ENCODE data around the gene SEMA6A. TPM values are rescaled to one million over a fixed set of nuclear protein-coding genes. Genes with fewer than 3 reads are reported as not detected.

Gene SEMA6A
- polyA plus RNA-seq, 1 of the 3 experiments (the other 2 are of a cell fraction), result 0.18 TPM

GRCh38 chr5:116598911-116599310, 24.3 kb upstream of the SEMA6A start:
- Histone ChIP-seq H3F3A (replicated peaks; ENCODE audit: insufficient read depth) (no peaks in the 10 kb centered on the region), H3K9ac (no peak overlapping the region), H3K36me3 (replicated peaks in 1 of 2; ENCODE audit: control insufficient read depth in 1 of 2, insufficient read depth in 2 of 2, low read length in 1 of 2) (no peaks in the 10 kb centered on the region), H3K4me3 (ENCODE audit: low read depth in 2 of 2, low read length in 1 of 2) (no peak overlapping the region), H3K27me3 (ENCODE audit: insufficient read depth) (no peaks in the 10 kb centered on the region), H3K79me2 (ENCODE audit: insufficient read depth) (no peaks in the 10 kb centered on the region), H3K4me2 (no peak overlapping the region), H2AFZ (ENCODE audit: low read depth) (no peak overlapping the region), H4K20me1 (ENCODE audit: insufficient read depth) (no peaks in the 10 kb centered on the region), H3K9me3 (no peaks in the 10 kb centered on the region), H3K9me2 (no peaks in the 10 kb centered on the region), H3K27ac (ENCODE audit: low read depth in 2 of 2, low read length in 1 of 2) (peak overlapping the region in 1 of 2 experiments; percentile 39; a peak in 1 of 4 replicates), H3K4me1 (ENCODE audit: control insufficient read depth in 1 of 2, insufficient read depth in 2 of 2, low read depth in 1 of 2, low read length in 1 of 2) (peaks cover 0 to 5% of the 10 kb centered on the region in 2 experiments; a peak in 1 of 4 replicates)
- POLR2A ChIA-PET, result no interaction called here
- no peak for DNase-seq
- TF ChIP-seq MXI1 (IDR thresholded peaks at IDR 0.05; ENCODE audit: low read depth, low read length) (0 out of 2 replicates have a peak, but pooled peaks have one; percentile 16), YY1 (IDR thresholded peaks at IDR 0.05; ENCODE audit: low read depth) (no peak), NRF1 (IDR thresholded peaks at IDR 0.05; ENCODE audit: low read depth, low read length) (no peak), RFX5 (IDR thresholded peaks at IDR 0.05; ENCODE audit: low read length) (no peak), NFIC (IDR thresholded peaks at IDR 0.05; ENCODE audit: borderline replicate concordance) (no peak)
- CTCF ChIA-PET, result no interaction called here
- 33% methylated on average over 1 of the region's 1 CpG for WGBS (ENCODE audit: low lambda C conversion rate)

- no peak overlapping the region for H3K9ac ChIP-seq
- no peaks in the 10 kb centered on the region for H3K79me2 ChIP-seq (ENCODE audit: insufficient read depth)
- POLR2A ChIA-PET, result no interaction called here
- H3K27ac ChIP-seq (ENCODE audit: low read depth in 2 of 2, low read length in 1 of 2), result no peak overlapping the region
- TF ChIP-seq FOXM1 (IDR thresholded peaks at IDR 0.05; ENCODE audit: low read depth), result no peak
- no peak for TF ChIP-seq FOXJ3 (CRISPR knock-in tag; IDR thresholded peaks at IDR 0.05)
- TF ChIP-seq RXRA (IDR thresholded peaks at IDR 0.05; ENCODE audit: borderline replicate concordance, low read depth), result no peak
- TF ChIP-seq ZBTB33 (IDR thresholded peaks at IDR 0.05; ENCODE audit: borderline replicate concordance, low read depth), result no peak
- TF ChIP-seq CTCF (IDR thresholded peaks at IDR 0.05), result no peak
- no peak for TF ChIP-seq EP300 (IDR thresholded peaks at IDR 0.05; ENCODE audit: borderline replicate concordance in 1 of 2, low read depth in 1 of 2, low read length in 1 of 2)
- no peak for TF ChIP-seq USF2 (IDR thresholded peaks at IDR 0.05; ENCODE audit: borderline replicate concordance, low read depth, low read length)
- no peak for TF ChIP-seq IRF3 (IDR thresholded peaks at IDR 0.05; ENCODE audit: low read depth, low read length)
- TF ChIP-seq YY1 (IDR thresholded peaks at IDR 0.05; ENCODE audit: low read depth), result no peak
- no peaks in the 10 kb centered on the region for H3K36me3 ChIP-seq (replicated peaks in 1 of 2; ENCODE audit: control insufficient read depth in 1 of 2, insufficient read depth in 2 of 2, low read length in 1 of 2)
- no peak for DNase-seq
- H3K9me2 ChIP-seq, result no peaks in the 10 kb centered on the region
- H3K27me3 ChIP-seq (ENCODE audit: insufficient read depth), result no peaks in the 10 kb centered on the region
- no peak overlapping the region for H3K4me2 ChIP-seq
- no peaks in the 10 kb centered on the region for H4K20me1 ChIP-seq (ENCODE audit: insufficient read depth)
- no peaks in the 10 kb centered on the region for H3K9me3 ChIP-seq
- no peaks in the 10 kb centered on the region for H3F3A ChIP-seq (replicated peaks; ENCODE audit: insufficient read depth)
- peaks cover 0 to 3% of the 10 kb centered on the region in 2 experiments; a peak in 1 of 4 replicates for H3K4me1 ChIP-seq (ENCODE audit: control insufficient read depth in 1 of 2, insufficient read depth in 2 of 2, low read depth in 1 of 2, low read length in 1 of 2)
- H2AFZ ChIP-seq (ENCODE audit: low read depth), result no peak overlapping the region
- 46% methylated on average over 3 of the region's 3 CpGs for WGBS (ENCODE audit: low lambda C conversion rate)
- CTCF ChIA-PET, result interaction anchor here (3.0 kb wide), 1 partner anchor 20 kb away, joined by 15 read pairs; the partner anchor contains the start of gene SEMA6A
- no peak overlapping the region for H3K4me3 ChIP-seq (ENCODE audit: low read depth in 2 of 2, low read length in 1 of 2)
Observed at GRCh38 chr5:116595498-116595897, 20.9 kb upstream of the SEMA6A start.
